Ectodermal cell (in vitro differentiated cells): Measurements from ENCODE around the gene FAAH.

ENCODE experiments used
- H3K27ac ChIP-seq: 2 replicates; pipeline ENCODE4 v1.7.0; 2013; ENCODE audit warnings: mild to moderate bottlenecking, low read depth, low read length; ENCODE audit not compliant: insufficient read depth, poor library complexity, severe bottlenecking
- H3K27me3 ChIP-seq: 2 replicates; pipeline ENCODE4 v1.7.0; 2013; ENCODE audit warnings: mild to moderate bottlenecking, low read length; ENCODE audit not compliant: insufficient read depth, control insufficient read depth, poor library complexity, severe bottlenecking
- H3K36me3 ChIP-seq: one replicate; pipeline ENCODE4 v1.7.0; 2013; ENCODE audit warnings: low read length; ENCODE audit not compliant: control insufficient read depth, insufficient read depth
- H3K4me1 ChIP-seq: one replicate; pipeline ENCODE4 v1.7.0; 2013; ENCODE audit warnings: low read length; ENCODE audit not compliant: control insufficient read depth, insufficient read depth
- H3K4me3 ChIP-seq: 2 replicates; pipeline ENCODE4 v1.7.0; 2013; ENCODE audit warnings: low read depth, low read length, control low read depth; ENCODE audit not compliant: insufficient read depth
- H3K9me3 ChIP-seq: 2 replicates; pipeline ENCODE4 v1.7.0; 2013; ENCODE audit warnings: mild to moderate bottlenecking, low read length, moderate library complexity; ENCODE audit not compliant: control insufficient read depth
- WGBS, 2 experiments: methylation state at CpG; one replicate each; pipeline ENCODE4 v1.1.7; 2013; ENCODE audit warnings: missing lambda C conversion rate in 2 of 2; 5-methylcytosine and 5-hydroxymethylcytosine counted together

FAAH gene

GRCh38 chr1:46458190-46458589 is 64.1 kb downstream of the FAAH start:
- Histone ChIP-seq H3K27me3 (peaks cover 80% of the 10 kb centered on the region), H3K9me3 (no peaks in the 10 kb centered on the region), H3K36me3 (no peaks in the 10 kb centered on the region), H3K4me1 (peaks cover 40% of the 10 kb centered on the region), H3K27ac (no peak overlapping the region), H3K4me3 (no peak overlapping the region)
- WGBS, 2 experiments: 81 to 83% methylated on average over 4 of the region's 4 CpGs

- no peaks in the 10 kb centered on the region for H3K9me3 ChIP-seq
- H3K36me3 ChIP-seq: no peaks in the 10 kb centered on the region
- 44 to 56% methylated on average over 7 of the region's 7 CpGs for WGBS, 2 experiments
- H3K27me3 ChIP-seq: peaks cover 80% of the 10 kb centered on the region
- no peak overlapping the region for H3K4me3 ChIP-seq
- H3K27ac ChIP-seq: no peak overlapping the region
- peaks cover 40% of the 10 kb centered on the region for H3K4me1 ChIP-seq
These were observed 64.7 kb downstream of the FAAH start for GRCh38 chr1:46458846-46459245.

- H3K9me3 ChIP-seq: no peaks in the 10 kb centered on the region
- H3K27ac ChIP-seq: no peak overlapping the region
- H3K27me3 ChIP-seq: peaks cover 78% of the 10 kb centered on the region
- H3K4me3 ChIP-seq: no peak overlapping the region
- 92 to 93% methylated on average over 8 of the region's 8 CpGs for WGBS, 2 experiments
- no peaks in the 10 kb centered on the region for H3K36me3 ChIP-seq
- peaks cover 45% of the 10 kb centered on the region for H3K4me1 ChIP-seq
These were observed 65.2 kb downstream of the FAAH start for GRCh38 chr1:46459315-46459714.

GRCh38 chr1:46461017-46461808 is 67.1 kb downstream of the FAAH start:
- no peaks in the 10 kb centered on the region for H3K9me3 ChIP-seq
- peaks cover 57% of the 10 kb centered on the region for H3K4me1 ChIP-seq
- peaks cover 80% of the 10 kb centered on the region for H3K27me3 ChIP-seq
- no peaks in the 10 kb centered on the region for H3K36me3 ChIP-seq
- 53 to 56% methylated on average over 11 of the region's 11 CpGs for WGBS, 2 experiments
- no peak overlapping the region for H3K4me3 ChIP-seq
- H3K27ac ChIP-seq: no peak overlapping the region

GRCh38 chr1:46461809-46462448 is 67.8 kb downstream of the FAAH start:
- H3K36me3 ChIP-seq: no peaks in the 10 kb centered on the region
- no peak overlapping the region for H3K27ac ChIP-seq
- H3K9me3 ChIP-seq: no peaks in the 10 kb centered on the region
- H3K27me3 ChIP-seq: peaks cover 75% of the 10 kb centered on the region
- WGBS, 2 experiments: 38 to 40% methylated on average over 5 of the region's 5 CpGs
- no peak overlapping the region for H3K4me3 ChIP-seq
- H3K4me1 ChIP-seq: peaks cover 59% of the 10 kb centered on the region
